ENCODE results near the gene GALNT14.

The GALNT14 gene

DNA sequence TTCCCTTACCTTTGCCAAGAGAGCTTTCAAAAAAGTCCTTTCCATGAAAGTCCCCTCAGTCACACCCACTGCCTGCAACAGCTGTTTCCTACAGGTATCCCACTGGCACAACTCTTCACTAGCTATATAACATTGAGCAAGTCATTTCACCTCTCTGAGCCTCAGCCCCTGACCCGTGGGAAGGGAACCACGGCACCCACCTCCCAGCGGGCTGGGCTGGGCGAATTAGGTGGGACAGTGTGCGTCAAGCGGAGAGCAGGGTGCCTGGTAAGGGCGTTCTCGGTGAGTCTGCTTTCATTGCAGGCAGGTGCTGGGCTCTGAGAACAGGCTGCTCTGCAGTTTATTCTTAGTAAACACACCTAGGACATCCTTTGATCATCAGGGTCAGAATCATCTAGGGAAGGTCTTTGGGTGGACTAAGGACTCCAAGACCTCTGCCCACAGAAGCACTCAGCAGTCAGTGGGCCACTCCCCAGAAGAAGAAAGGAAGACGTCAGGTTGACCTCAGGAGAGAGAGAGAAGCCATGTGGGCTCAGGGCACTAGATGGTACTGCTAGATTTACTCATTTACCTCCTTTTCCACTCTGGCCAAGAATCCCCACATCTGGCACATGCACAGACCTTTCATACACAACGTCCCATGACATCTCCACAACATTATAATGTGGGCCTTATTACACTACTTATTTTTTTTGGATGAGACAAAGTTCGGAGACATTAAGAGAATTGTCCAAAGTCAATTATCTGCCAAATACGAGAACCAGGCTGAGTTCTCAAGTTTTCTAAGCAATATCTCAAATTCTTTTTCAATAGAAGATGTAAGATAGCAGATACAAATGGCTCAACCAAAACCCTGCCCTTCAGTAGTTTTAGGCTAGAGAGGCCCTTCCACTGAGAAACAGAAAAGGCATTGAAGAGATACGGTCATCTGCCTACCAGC is 79.9 kb downstream of the GALNT14 start:
- DNase-seq (ENCODE audit: low read depth in 2 of 2) = no peak

DNA sequence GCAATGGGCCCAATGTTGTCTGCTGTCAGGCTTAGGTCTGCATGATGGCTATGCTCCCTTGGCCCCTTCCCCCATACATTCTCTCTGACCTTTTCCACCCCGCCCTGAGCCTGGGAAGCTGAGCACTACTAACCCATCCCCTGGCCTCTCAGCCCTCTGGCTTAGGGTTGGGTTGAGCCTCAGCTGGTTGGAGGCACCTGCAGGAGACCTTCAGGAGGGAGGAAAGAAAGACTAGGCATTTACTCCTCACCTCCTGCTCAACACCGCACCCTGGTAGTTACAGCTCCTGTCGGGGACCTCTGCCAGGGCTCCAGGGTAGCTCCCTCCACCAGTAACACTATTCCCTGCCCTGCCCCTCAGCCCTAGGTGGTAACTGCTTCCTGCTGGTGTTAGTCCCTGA is 80.5 kb downstream of the GALNT14 start:
- DNase-seq (ENCODE audit: low read depth in 2 of 2) = no peak

DNA sequence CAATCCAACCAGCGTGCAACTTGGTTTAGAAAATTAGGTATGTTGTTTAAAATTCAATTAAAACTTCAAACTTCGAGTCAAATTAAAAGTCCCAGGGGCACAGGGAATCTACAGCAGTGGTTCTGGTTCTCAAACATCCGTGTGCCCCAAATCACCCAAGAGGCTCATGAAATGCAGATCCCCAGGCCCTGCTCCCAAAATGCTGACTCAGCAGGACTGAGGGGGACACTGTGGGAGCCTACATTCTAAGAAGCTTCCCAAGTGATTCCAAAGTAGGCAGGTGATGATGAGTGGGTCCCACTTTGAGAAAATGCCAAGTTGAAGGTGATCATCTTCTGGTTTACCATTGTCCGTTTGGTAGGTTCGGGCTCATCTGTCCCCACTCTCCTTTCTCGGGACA is 82.3 kb downstream of the GALNT14 start:
- DNase-seq (ENCODE audit: low read depth in 2 of 2) = no peak

GRCh38 chr2:31054842-31055388 is 83.3 kb downstream of the GALNT14 start:
- no peak for DNase-seq (ENCODE audit: low read depth in 2 of 2)

DNA sequence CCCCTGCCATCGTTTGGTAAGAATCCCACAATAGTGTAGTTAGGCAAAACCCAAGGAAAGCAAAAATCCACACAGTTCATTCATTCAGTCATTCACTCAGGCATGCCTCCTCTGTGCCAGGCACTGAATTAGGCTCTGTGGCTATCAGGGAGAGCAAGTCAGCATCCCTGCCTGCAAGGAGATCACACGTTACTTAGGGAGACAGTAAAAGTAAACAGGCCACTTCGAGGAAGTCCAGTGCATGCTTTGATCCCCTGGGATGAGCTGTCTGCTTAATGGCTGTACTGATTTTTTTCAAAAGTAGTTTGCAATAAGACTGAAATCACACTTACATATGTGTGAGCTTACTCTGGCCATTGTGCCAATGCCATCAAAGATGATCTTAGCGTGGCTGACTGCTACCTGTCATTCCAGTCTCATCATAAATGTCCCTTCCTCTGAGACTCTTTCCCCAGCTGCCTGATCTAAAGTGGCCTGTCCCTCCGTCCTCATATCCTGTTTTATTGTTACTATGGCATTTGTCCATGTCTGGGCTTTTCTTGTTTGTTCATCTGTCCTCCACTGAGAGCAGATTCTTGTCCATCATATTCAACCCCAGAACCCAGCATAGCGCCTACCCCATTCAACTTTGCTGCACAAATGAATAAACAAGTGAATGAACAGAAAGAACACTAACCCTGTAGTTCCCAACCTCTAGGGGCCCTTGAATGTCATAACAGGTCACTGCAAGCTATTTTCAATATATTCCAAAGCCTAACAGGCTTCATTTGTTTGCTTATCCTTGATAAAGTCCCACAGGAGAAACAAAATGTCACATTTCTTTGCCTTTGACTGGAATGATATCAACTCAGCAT is 84.1 kb downstream of the GALNT14 start:
- no peak for DNase-seq (ENCODE audit: low read depth in 2 of 2)

DNA sequence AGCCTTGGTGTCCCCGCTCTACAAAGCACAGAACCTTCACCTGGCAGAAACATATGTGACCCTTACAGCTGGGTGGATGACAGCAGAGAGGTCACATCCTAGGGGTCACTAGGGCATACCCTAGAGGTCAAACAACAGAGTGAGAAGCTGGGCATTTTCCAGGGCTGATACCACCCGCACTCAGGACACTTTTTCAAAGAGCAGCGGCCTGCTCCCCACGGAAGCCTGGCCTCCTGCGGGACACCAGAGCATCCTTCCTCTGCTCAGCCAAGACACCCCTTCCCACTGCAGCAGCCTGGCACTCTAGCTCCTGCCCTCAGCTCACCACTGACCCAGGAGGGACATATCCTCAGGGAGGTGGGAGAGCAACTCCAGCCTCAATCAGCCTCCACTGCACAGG is 86.0 kb downstream of the GALNT14 start:
- no peak for DNase-seq (ENCODE audit: low read depth in 2 of 2)

DNA sequence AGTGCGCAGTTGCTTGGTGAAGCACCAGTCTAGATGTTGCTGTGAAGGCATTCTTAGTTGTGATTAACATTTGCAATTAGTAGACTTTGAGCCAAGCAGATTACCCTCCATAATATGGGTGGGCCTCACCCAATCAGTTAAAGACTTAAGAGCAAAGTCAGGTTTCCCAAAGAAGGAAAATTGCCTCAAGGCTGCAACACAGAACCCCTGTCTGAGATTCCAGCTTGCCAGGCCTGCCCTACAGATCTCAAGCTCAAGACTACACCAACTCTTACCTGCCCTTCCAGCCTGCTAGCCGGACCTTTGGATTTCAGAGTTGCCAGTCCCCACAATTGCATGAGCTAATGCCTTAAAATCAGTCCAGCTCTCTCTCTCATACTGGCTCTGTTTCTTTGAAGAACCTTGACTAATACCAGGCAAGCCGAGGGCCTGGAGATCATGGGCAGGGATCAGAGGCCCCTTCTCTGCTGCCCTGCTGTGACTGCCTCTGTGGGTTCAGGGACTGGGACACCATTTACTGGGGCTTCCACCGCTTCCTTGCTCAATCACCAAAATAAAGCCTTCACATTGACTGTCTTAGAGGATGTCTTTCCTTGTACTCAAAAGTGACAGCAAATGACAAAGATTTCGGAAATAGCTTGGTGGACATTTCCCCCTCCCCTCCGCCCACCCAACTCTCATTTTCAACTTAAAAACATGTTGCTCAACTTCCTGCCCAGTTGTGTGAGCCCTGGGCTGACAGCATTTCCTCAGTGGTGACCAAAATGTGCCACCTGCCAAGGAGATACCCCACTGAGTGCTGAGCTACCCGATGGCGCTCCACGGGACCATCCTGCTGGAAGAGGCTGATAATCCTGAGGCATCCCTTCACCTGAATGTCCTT is 86.7 kb downstream of the GALNT14 start:
- DNase-seq (ENCODE audit: low read depth in 2 of 2) = no peak

- no peak for DNase-seq (ENCODE audit: low read depth in 2 of 2)
Observed at GRCh38 chr2:31049916-31050588, 88.2 kb downstream of the GALNT14 start.

- no peak for DNase-seq (ENCODE audit: low read depth in 2 of 2)
Observed at GRCh38 chr2:31049264-31049663, 89.0 kb downstream of the GALNT14 start.

DNA sequence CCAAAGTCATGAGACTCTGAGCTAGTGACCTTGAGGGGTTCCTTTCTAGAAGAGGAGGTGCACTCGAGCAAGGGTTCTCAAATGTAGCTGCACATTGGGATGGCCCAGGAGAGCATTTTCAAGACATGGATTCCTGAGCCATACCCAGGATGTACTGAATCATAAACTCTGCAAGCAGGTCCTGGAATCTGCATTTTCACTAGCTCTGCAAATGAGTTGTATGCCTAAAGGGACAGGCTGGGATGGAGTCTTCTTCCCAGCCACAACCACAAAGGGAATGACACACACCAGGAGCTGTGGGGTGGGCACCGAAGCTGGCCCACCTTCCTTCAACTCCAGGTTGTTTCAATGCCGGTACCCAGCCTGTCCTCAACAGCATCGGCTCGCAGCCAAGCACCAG is 90.6 kb downstream of the GALNT14 start:
- no peak for DNase-seq (ENCODE audit: low read depth in 2 of 2)

GRCh38 chr2:31038385-31038784 is 99.9 kb downstream of the GALNT14 start:
- DNase-seq (ENCODE audit: low read depth in 2 of 2) = no peak

DNA sequence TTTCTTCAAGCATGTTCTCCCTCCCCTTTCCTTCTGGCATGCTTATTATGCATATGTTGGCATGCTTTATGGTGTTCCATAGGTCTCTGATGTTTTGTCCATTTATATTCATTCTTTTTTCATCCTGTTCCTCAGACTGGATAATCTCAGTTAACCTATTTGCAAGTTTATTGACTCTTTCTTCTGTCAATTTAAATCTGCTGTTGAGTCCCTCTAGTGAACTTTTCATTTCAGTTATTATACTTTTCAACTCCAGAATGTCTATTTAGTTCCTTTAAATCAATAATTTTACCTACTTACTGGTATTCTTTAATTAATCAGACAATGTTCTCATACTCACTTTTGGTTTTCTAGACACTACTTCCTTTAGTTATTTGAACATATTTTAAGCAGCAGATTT is 101.2 kb downstream of the GALNT14 start:
- DNase-seq (ENCODE audit: low read depth in 2 of 2) = no peak

GRCh38 chr2:31033032-31033431 is 105.2 kb downstream of the GALNT14 start:
- no peak for DNase-seq (ENCODE audit: low read depth in 2 of 2)

- no peak for DNase-seq (ENCODE audit: low read depth in 2 of 2)
Observed at GRCh38 chr2:31032475-31032874, 105.8 kb downstream of the GALNT14 start.

- DNase-seq (ENCODE audit: low read depth in 2 of 2) = no peak
Observed at GRCh38 chr2:31031132-31031706, 107.0 kb downstream of the GALNT14 start.

DNA sequence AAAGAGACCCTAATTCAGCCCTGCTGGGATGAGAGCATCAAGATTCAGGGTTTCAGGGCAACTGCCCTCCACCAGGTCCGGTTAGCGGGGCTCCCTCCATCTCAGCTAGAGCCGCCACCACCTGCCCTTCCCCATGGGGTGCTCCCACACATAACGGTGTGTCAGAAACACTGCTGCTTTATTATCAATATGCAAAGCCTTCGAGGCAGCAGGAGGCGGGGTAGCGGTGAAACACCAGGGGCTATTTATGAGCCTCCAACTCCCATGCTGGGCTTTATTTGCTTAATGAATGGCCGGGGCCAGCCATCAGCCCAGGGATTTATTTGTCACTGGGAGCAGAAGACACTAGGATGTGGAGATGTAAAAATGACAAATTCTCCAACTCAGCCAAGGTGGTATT is 109.8 kb downstream of the GALNT14 start:
- DNase-seq (ENCODE audit: low read depth in 2 of 2) = no peak

- no peak for DNase-seq (ENCODE audit: low read depth in 2 of 2)
Observed at GRCh38 chr2:31027549-31027948, 110.7 kb downstream of the GALNT14 start.

DNA sequence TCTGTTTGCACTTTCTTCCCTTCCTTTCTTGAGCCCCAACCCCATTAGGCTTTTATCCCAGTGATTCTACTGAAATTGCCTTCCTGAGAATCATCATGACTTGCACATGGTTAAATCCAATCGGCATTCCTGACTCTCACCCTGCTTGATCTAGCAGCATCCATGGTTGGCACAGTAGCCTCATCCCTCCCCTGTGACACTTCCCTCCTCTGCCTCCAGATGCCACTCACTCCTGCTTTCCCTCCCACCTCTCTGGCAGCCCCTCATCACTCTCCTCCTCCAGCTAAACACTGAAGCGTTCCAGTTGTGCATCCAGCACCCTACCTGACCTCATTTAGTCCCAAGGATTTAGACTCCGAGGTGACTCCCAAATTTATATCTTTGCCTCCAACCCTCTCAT is 114.7 kb downstream of the GALNT14 start:
- DNase-seq (ENCODE audit: low read depth in 2 of 2) = no peak

- no peak for DNase-seq (ENCODE audit: low read depth in 2 of 2)
Observed at GRCh38 chr2:31020713-31021112, 117.5 kb downstream of the GALNT14 start.

DNA sequence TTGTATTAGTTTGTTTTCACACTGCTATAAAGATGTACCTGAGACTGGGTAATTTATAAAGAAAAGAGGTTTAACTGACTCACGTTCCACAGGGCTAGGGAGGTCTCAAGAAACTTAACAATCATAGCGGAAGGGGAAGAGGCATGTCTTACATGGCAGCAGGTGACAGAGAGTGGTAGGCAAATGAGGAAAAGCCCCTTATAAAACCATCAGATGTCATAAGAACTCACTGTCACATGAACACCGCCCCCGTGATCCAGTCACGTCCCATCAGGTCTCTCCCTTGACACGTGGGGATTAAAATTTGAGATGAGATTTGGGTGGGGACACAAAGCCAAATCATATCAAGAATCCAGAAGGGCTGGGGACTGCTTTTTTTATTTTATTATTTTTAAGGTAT is 120.0 kb downstream of the GALNT14 start:
- no peak for DNase-seq (ENCODE audit: low read depth in 2 of 2)

- no peak for DNase-seq (ENCODE audit: low read depth in 2 of 2)
Observed at GRCh38 chr2:31016648-31017047, 121.6 kb downstream of the GALNT14 start.
